Transverse colon (tissue), 4 donors: Measurements from ENCODE around the gene ANO1. TPM values are rescaled to one million over a fixed set of nuclear protein-coding genes. Genes with fewer than 3 reads are reported as not detected.

Experiments used
- DNase-seq: peaks from one replicate; pipeline ENCODE4 v3.0.0-alpha.2; 2019
- H3K27ac ChIP-seq, 4 donors: fragments of 200-600 bp; sonication (generic); 2 replicates each; pipeline ENCODE4 v1.5.1; 2016 to 2018; ENCODE audit warnings: inconsistent platforms in 4 of 4
- H3K27me3 ChIP-seq: fragments of 200-600 bp; sonication (generic); 2 replicates; pipeline ENCODE4 v1.5.1; 2017; ENCODE audit warnings: inconsistent platforms
- H3K36me3 ChIP-seq, 4 donors: fragments of 200-600 bp; sonication (generic); 2 replicates each; pipeline ENCODE4 v1.5.1; 2017 to 2019; ENCODE audit warnings: inconsistent platforms in 4 of 4
- H3K4me1 ChIP-seq, 4 donors: fragments of 200-600 bp; sonication (generic); 2 replicates each; pipeline ENCODE4 v1.5.1; 2017 to 2020; ENCODE audit warnings: inconsistent platforms in 4 of 4
- H3K4me3 ChIP-seq, 4 donors: fragments of 200-600 bp; sonication (generic); 1 replicate in 1 of 4; 2 replicates in 3 of 4; pipeline versions ENCODE4 v1.5.1 to v1.6.1; 2017 to 2019; ENCODE audit warnings: inconsistent platforms in 4 of 4
- H3K9me3 ChIP-seq, 2 donors: fragments of 200-600 bp; sonication (generic); 2 replicates each; pipeline ENCODE4 v1.5.1; 2017 to 2019; ENCODE audit warnings: inconsistent platforms in 2 of 2
- CTCF ChIP-seq, 5 experiments: fragments of 200-600 bp in 3 of 5; fragments of 450-650 bp in 2 of 5; sonication (generic) in 3 of 5; IDR thresholded peaks; 1 replicate in 2 of 5; 2 replicates in 3 of 5; pipeline ENCODE4 v1.5.1; 2016 to 2017; ENCODE audit warnings: antibody characterized with exemption in 5 of 5, inconsistent platforms in 3 of 5, mild to moderate bottlenecking in 2 of 5, moderate library complexity in 1 of 5
- EP300 ChIP-seq: sonication (generic); formaldehyde crosslinking; IDR thresholded peaks from one replicate; pipeline ENCODE4 v1.6.1; 2017; ENCODE audit warnings: antibody characterized with exemption, low read depth
- POLR2A ChIP-seq: fragments of 450-650 bp; IDR thresholded peaks from one replicate; pipeline ENCODE4 v1.6.1; 2016; ENCODE audit warnings: antibody characterized with exemption, mild to moderate bottlenecking, moderate library complexity
- POLR2AphosphoS5 ChIP-seq, 3 donors: sonication (generic); formaldehyde crosslinking; IDR thresholded peaks; one replicate each; pipeline ENCODE4 v1.6.1; 2016; ENCODE audit warnings: antibody characterized with exemption in 3 of 3
- WGBS, 2 donors: methylation state at CpG; one replicate each; pipeline ENCODE4 v1.1.5; 2018; ENCODE audit warnings: low coverage in 1 of 2; 5-methylcytosine and 5-hydroxymethylcytosine counted together
- in situ Hi-C, 4 donors: fragments of 200-750 bp; cut with MboI; loops; one replicate each; pipeline versions ENCODE4 v1.15.0 to v1.15.1; 2017; ENCODE audit warnings: low sequenced_read_pairs in 3 of 4, low pct_ligation_motif_present in 1 of 4, low pct_unique_long_range_greater_than_20kb in 1 of 4
- intact Hi-C: fragments of 100-400 bp; cut with DNase I; formaldehyde crosslinking; loops from one replicate; pipeline ENCODE4 v1.15.1; 2023; ENCODE audit warnings: low total_unique reads
- total RNA-seq, 4 donors: library from RNA; depleted of rRNA; stranded (reverse); fragments of >200 nt; gene quantifications; one replicate each; pipeline ENCODE4 v1.1.0, GENCODE V29; 2016

The ANO1 gene
- total RNA-seq, 4 donors from 2014 or later: 7.9 to 20.9 (median 11.3) TPM

GRCh38 chr11:70126494-70126893 lies 48.4 kb downstream of the ANO1 start:
- Histone ChIP-seq H3K27me3 (no peaks in the 10 kb centered on the region), H3K4me3 (no peak overlapping the region), H3K9me3 (no peaks in the 10 kb centered on the region), H3K27ac (no peak overlapping the region), H3K4me1 (no peaks in the 10 kb centered on the region), H3K36me3 (no peaks in the 10 kb centered on the region)
- no peak for DNase-seq
- in situ Hi-C loops (no loop called here), intact Hi-C loops (no loop called here)
- TF ChIP-seq CTCF (IDR thresholded peaks at IDR 0.05) (no peak), EP300 (no peak), POLR2AphosphoS5 (IDR thresholded peaks at IDR 0.05) (no peak), POLR2A (no peak)
- WGBS, 2 donors: 92% methylated on average over 17 of the region's 17 CpGs; no CpG with 5 or more reads in 1 of the 2 donors

GRCh38 chr11:70127653-70128434 lies 49.7 kb downstream of the ANO1 start:
- Histone ChIP-seq H3K36me3 (no peaks in the 10 kb centered on the region), H3K4me3 (no peak overlapping the region), H3K4me1 (no peaks in the 10 kb centered on the region), H3K9me3 (no peaks in the 10 kb centered on the region), H3K27ac (no peak overlapping the region), H3K27me3 (no peaks in the 10 kb centered on the region)
- DNase-seq: no peak
- WGBS, 2 donors: 60 to 69% methylated on average over 2 to 6 of the region's 6 CpGs
- intact Hi-C loops: no loop called here
- in situ Hi-C loops: no loop called here
- no peak for TF ChIP-seq POLR2A
- no peak for TF ChIP-seq EP300
- TF ChIP-seq CTCF (IDR thresholded peaks at IDR 0.05): no peak
- TF ChIP-seq POLR2AphosphoS5 (IDR thresholded peaks at IDR 0.05): no peak

- Histone ChIP-seq H3K4me3 (no peak overlapping the region), H3K27me3 (no peaks in the 10 kb centered on the region), H3K27ac (no peak overlapping the region), H3K9me3 (no peaks in the 10 kb centered on the region), H3K4me1 (no peaks in the 10 kb centered on the region), H3K36me3 (no peaks in the 10 kb centered on the region)
- in situ Hi-C loops: no loop called here
- intact Hi-C loops: no loop called here
- no peak for TF ChIP-seq EP300
- TF ChIP-seq CTCF (IDR thresholded peaks at IDR 0.05): no peak
- no peak for TF ChIP-seq POLR2A
- TF ChIP-seq POLR2AphosphoS5 (IDR thresholded peaks at IDR 0.05): no peak
- DNase-seq: no peak
- WGBS, 2 donors: 80 to 98% methylated on average over 5 to 14 of the region's 14 CpGs
These were observed 50.4 kb downstream of the ANO1 start for GRCh38 chr11:70128435-70128906.

- TF ChIP-seq CTCF (IDR thresholded peaks at IDR 0.05) (no peak), EP300 (no peak), POLR2AphosphoS5 (IDR thresholded peaks at IDR 0.05) (no peak), POLR2A (no peak)
- intact Hi-C loops: no loop called here
- DNase-seq: no peak
- Histone ChIP-seq H3K4me3 (no peak overlapping the region), H3K9me3 (no peaks in the 10 kb centered on the region), H3K27me3 (no peaks in the 10 kb centered on the region), H3K36me3 (no peaks in the 10 kb centered on the region), H3K27ac (no peak overlapping the region), H3K4me1 (no peaks in the 10 kb centered on the region)
- in situ Hi-C loops: no loop called here
- WGBS, 2 donors: 59 to 65% methylated on average over 4 to 14 of the region's 17 CpGs
These were observed 51.0 kb downstream of the ANO1 start for GRCh38 chr11:70129051-70129592.
